GM23338 (cell line): Measurements from ENCODE around the gene ZNF438. TPM values are rescaled to one million over a fixed set of nuclear protein-coding genes. Genes with fewer than 3 reads are reported as not detected.

Experiments
- ATAC-seq: fragments of 200-7000 bp; cut with Tn5 transposase; 3 replicates; pipeline ENCODE4 v1.9.1; 2020
- DNase-seq: peaks from one replicate; pipeline ENCODE4 v3.0.0-alpha.2; 2015; ENCODE audit warnings: low spot score
- H2AFZ ChIP-seq: fragments of 200-600 bp; sonication (generic); 2 replicates; pipeline ENCODE4 v1.8.0; 2016; ENCODE audit warnings: antibody characterized with exemption, mild to moderate bottlenecking, moderate library complexity
- H3F3A ChIP-seq: fragments of 200-600 bp; sonication (generic); replicated peaks from 2 replicates; pipeline ENCODE4 v1.8.0; 2017; ENCODE audit warnings: antibody characterized with exemption, mixed run types, low read depth
- H3K27ac ChIP-seq: fragments of 200-600 bp; sonication (generic); 2 replicates; pipeline ENCODE4 v1.6.1; 2016; ENCODE audit warnings: low read depth
- H3K27me3 ChIP-seq: fragments of 200-600 bp; sonication (generic); 2 replicates; pipeline ENCODE4 v1.8.0; 2016; ENCODE audit warnings: mild to moderate bottlenecking, mixed run types, moderate library complexity; ENCODE audit not compliant: insufficient read depth
- H3K36me3 ChIP-seq: fragments of 200-600 bp; sonication (generic); 2 replicates; pipeline ENCODE4 v1.8.0; 2016; ENCODE audit warnings: mild to moderate bottlenecking; ENCODE audit not compliant: insufficient read depth
- H3K4me1 ChIP-seq: fragments of 200-600 bp; sonication (generic); 2 replicates; pipeline ENCODE4 v1.8.0; 2016; ENCODE audit warnings: mild to moderate bottlenecking, moderate library complexity; ENCODE audit not compliant: insufficient read depth
- H3K4me2 ChIP-seq: fragments of 200-600 bp; sonication (generic); 2 replicates; pipeline ENCODE4 v1.7.1; 2017; ENCODE audit warnings: mixed run types
- H3K4me3 ChIP-seq: fragments of 200-600 bp; sonication (generic); 2 replicates; pipeline ENCODE4 v1.6.1; 2016; ENCODE audit warnings: mixed run types
- H3K79me2 ChIP-seq: fragments of 200-600 bp; sonication (generic); replicated peaks from 2 replicates; pipeline ENCODE4 v1.8.0; 2017; ENCODE audit warnings: mild to moderate bottlenecking; ENCODE audit not compliant: insufficient read depth
- H3K9me2 ChIP-seq: fragments of 200-600 bp; sonication (generic); 2 replicates; pipeline ENCODE4 v1.8.0; 2017; ENCODE audit not compliant: insufficient read depth
- H4K20me1 ChIP-seq: fragments of 200-600 bp; sonication (generic); replicated peaks from 2 replicates; pipeline ENCODE4 v1.8.0; 2017; ENCODE audit warnings: mild to moderate bottlenecking; ENCODE audit not compliant: insufficient read depth
- H3K27ac Mint-ChIP-seq: 2 replicates; pipeline ENCODE4 v1.8.0; 2020; ENCODE audit warnings: inconsistent platforms, mild to moderate bottlenecking, moderate library complexity, mixed read lengths
- H3K27me3 Mint-ChIP-seq: 3 replicates; pipeline ENCODE4 v1.8.0; 2022; ENCODE audit warnings: low read depth, mild to moderate bottlenecking, moderate library complexity, mixed read lengths, inconsistent platforms; ENCODE audit not compliant: insufficient read depth, poor library complexity
- H3K36me3 Mint-ChIP-seq: 3 replicates; pipeline ENCODE4 v1.8.0; 2021; ENCODE audit warnings: low read depth, mild to moderate bottlenecking, inconsistent platforms, moderate library complexity, mixed read lengths
- H3K4me1 Mint-ChIP-seq: 3 replicates; pipeline ENCODE4 v1.8.0; 2020; ENCODE audit warnings: mild to moderate bottlenecking, inconsistent platforms, mixed read lengths
- H3K4me3 Mint-ChIP-seq: 3 replicates; pipeline ENCODE4 v1.8.0; 2021; ENCODE audit warnings: moderate library complexity, mild to moderate bottlenecking, inconsistent platforms, mixed read lengths
- H3K9me3 Mint-ChIP-seq: 3 replicates; pipeline ENCODE4 v1.8.0; 2020; ENCODE audit warnings: moderate library complexity, mild to moderate bottlenecking, inconsistent platforms, mixed read lengths
- CREB1 ChIP-seq: fragments of 250-450 bp; sonication (Bioruptor Pico); IDR thresholded peaks from 2 replicates; pipeline ENCODE4 v1.5.0; 2020; ENCODE audit warnings: low read depth, mild to moderate bottlenecking, moderate library complexity
- EZH2 ChIP-seq: fragments of 200-600 bp; sonication (generic); IDR thresholded peaks from one replicate; pipeline ENCODE4 v1.8.0; 2017; ENCODE audit warnings: antibody characterized with exemption, mild to moderate bottlenecking, low read depth; ENCODE audit not compliant: unreplicated experiment
- EZH2phosphoT487 ChIP-seq: fragments of 200-600 bp; sonication (generic); IDR thresholded peaks from one replicate; pipeline ENCODE4 v1.8.1; 2018; ENCODE audit warnings: antibody characterized with exemption; ENCODE audit not compliant: unreplicated experiment
- NANOG ChIP-seq: IDR thresholded peaks from 2 replicates; pipeline ENCODE4 v1.6.1; 2016; ENCODE audit warnings: antibody characterized with exemption, borderline replicate concordance
- POLR2AphosphoS5 ChIP-seq: IDR thresholded peaks from 2 replicates; pipeline ENCODE4 v1.6.1; 2016; ENCODE audit warnings: antibody characterized with exemption, low read depth
- STAT1 ChIP-seq: IDR thresholded peaks from one replicate; pipeline ENCODE4 v1.6.1; 2016; ENCODE audit warnings: antibody characterized with exemption; ENCODE audit not compliant: unreplicated experiment
- ZNF114 ChIP-seq: fragments of 250-450 bp; sonication (Bioruptor Pico); IDR thresholded peaks from 2 replicates; pipeline ENCODE4 v1.5.0; 2020; ENCODE audit warnings: mild to moderate bottlenecking, moderate library complexity
- ZNF331 ChIP-seq: fragments of 250-450 bp; sonication (Bioruptor Pico); IDR thresholded peaks from 2 replicates; pipeline ENCODE4 v1.5.0; 2020; ENCODE audit warnings: low read depth, mild to moderate bottlenecking, moderate library complexity
- polyA plus RNA-seq: library from polyadenylated mRNA; unstranded; fragments of >200 nt; fragmentation: Nextera tagmentation; extraction: Ambion mirVana; gene quantifications from 2 replicates; pipeline ENCODE4 v1.2.1, GENCODE V29; 2016
- total RNA-seq: library from RNA; depleted of rRNA; stranded (reverse); fragments of >200 nt; shearing (Covaris generic); gene quantifications from 2 replicates; pipeline ENCODE4 v1.2.3, GENCODE V29; 2014
- TF ChIP-seq, protein P1 (sequence below): IDR thresholded peaks from one replicate; pipeline ENCODE4 v1.6.1; 2018; ENCODE audit warnings: antibody characterized with exemption; ENCODE audit not compliant: unreplicated experiment
- TF ChIP-seq, protein P2 (sequence below), 2 experiments: fragments of 200-600 bp in 1 of 2; sonication (generic) in 1 of 2; conservative IDR thresholded peaks; 2 replicates each; pipeline versions ENCODE4 v1.5.1 to v1.6.1; 2016 to 2017; ENCODE audit warnings: antibody characterized with exemption in 2 of 2, low read depth in 2 of 2, mild to moderate bottlenecking in 2 of 2, moderate library complexity in 1 of 2
- TF ChIP-seq, protein P3 (sequence below): IDR thresholded peaks from 2 replicates; pipeline ENCODE4 v1.6.1; 2016; ENCODE audit warnings: antibody characterized with exemption

ZNF438 gene
- total and polyA plus RNA-seq, 2 experiments from 2014 or later, result 0.91 to 0.94 TPM

DNA sequence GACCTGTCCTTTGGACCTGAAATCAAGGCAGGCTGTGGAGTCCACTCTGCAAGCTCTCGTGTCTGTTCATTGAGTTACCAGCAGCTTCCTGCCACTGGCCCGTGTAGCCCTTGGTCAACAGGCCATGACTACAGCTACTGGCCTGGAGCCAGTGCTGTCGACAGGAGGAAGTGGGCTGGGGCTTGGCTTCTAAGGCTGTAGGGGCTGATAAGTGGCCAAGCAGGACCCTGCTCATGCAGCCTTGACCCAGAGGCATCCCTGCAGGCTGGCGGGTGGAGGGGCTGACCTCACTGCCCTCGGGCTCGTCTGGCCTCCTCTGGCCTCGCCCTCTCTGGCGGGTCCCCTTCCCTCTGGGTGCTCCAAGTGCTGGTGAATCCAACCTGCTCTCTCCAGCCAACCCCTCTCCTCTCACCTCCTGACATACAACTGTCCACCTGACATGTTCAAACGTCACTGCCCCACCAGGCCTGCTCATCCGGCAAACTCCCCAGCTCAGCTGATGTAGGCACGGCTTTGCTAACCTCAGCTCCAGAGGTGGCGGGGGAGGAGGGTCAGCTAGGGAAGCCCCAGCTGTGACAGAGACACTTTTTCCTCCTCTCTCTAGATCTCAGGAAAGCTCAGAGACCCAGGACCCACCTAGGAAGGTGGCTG is 213.5 kb downstream of the ZNF438 start:
- peaks cover 13% of the 10 kb centered on the region; the same call in 1 of the 2 replicates for H3K4me1 ChIP-seq
- no peak for ATAC-seq

DNA sequence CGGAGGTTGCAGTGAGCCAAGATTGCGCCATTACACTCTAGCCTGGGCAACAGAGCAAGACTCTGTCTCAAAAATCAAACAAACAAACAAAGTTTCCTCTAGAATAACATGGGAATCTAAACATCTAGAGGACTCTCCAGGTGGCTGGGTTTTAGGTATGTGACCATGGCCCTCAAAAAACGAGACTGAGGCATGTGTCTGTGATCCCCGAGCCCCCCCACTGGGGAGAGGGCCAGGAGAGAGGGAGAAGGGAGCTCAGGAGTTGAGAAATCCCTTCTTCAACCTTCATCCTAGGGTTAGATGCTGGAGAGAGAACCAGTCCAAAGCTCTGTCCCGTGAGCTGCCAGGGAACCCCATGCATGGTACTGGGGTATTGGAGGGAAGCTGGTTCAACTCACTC is 214.1 kb downstream of the ZNF438 start:
- Mint-ChIP-seq H3K4me3 (no peak overlapping the region), H3K36me3 (no peaks in the 10 kb centered on the region), H3K27ac (no peak overlapping the region), H3K27me3 (peaks cover 9% of the 10 kb centered on the region), H3K4me1 (peaks cover 18% of the 10 kb centered on the region), H3K9me3 (no peaks in the 10 kb centered on the region)
- H3K4me1 ChIP-seq, result peaks cover 13% of the 10 kb centered on the region; the same call in 1 of the 2 replicates
- no peaks in the 10 kb centered on the region for H3K27me3 ChIP-seq
- H3K79me2 ChIP-seq, result no peaks in the 10 kb centered on the region
- no peak overlapping the region for H3K4me2 ChIP-seq
- H3K36me3 ChIP-seq, result no peaks in the 10 kb centered on the region
- DNase-seq, result no peak
- H3K9me2 ChIP-seq, result peaks cover 4% of the 10 kb centered on the region; the same call in 1 of the 2 replicates
- no peak overlapping the region for H3K27ac ChIP-seq
- no peaks in the 10 kb centered on the region for H4K20me1 ChIP-seq
- no peak for ATAC-seq
- no peak overlapping the region for H2AFZ ChIP-seq
- H3K4me3 ChIP-seq, result no peak overlapping the region
- H3F3A ChIP-seq, result no peaks in the 10 kb centered on the region
- TF ChIP-seq, protein P1, sequence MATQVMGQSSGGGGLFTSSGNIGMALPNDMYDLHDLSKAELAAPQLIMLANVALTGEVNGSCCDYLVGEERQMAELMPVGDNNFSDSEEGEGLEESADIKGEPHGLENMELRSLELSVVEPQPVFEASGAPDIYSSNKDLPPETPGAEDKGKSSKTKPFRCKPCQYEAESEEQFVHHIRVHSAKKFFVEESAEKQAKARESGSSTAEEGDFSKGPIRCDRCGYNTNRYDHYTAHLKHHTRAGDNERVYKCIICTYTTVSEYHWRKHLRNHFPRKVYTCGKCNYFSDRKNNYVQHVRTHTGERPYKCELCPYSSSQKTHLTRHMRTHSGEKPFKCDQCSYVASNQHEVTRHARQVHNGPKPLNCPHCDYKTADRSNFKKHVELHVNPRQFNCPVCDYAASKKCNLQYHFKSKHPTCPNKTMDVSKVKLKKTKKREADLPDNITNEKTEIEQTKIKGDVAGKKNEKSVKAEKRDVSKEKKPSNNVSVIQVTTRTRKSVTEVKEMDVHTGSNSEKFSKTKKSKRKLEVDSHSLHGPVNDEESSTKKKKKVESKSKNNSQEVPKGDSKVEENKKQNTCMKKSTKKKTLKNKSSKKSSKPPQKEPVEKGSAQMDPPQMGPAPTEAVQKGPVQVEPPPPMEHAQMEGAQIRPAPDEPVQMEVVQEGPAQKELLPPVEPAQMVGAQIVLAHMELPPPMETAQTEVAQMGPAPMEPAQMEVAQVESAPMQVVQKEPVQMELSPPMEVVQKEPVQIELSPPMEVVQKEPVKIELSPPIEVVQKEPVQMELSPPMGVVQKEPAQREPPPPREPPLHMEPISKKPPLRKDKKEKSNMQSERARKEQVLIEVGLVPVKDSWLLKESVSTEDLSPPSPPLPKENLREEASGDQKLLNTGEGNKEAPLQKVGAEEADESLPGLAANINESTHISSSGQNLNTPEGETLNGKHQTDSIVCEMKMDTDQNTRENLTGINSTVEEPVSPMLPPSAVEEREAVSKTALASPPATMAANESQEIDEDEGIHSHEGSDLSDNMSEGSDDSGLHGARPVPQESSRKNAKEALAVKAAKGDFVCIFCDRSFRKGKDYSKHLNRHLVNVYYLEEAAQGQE, result no peak
- TF ChIP-seq, protein P2, sequence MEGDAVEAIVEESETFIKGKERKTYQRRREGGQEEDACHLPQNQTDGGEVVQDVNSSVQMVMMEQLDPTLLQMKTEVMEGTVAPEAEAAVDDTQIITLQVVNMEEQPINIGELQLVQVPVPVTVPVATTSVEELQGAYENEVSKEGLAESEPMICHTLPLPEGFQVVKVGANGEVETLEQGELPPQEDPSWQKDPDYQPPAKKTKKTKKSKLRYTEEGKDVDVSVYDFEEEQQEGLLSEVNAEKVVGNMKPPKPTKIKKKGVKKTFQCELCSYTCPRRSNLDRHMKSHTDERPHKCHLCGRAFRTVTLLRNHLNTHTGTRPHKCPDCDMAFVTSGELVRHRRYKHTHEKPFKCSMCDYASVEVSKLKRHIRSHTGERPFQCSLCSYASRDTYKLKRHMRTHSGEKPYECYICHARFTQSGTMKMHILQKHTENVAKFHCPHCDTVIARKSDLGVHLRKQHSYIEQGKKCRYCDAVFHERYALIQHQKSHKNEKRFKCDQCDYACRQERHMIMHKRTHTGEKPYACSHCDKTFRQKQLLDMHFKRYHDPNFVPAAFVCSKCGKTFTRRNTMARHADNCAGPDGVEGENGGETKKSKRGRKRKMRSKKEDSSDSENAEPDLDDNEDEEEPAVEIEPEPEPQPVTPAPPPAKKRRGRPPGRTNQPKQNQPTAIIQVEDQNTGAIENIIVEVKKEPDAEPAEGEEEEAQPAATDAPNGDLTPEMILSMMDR (conservative IDR thresholded peaks at IDR 0.05; ENCODE audit: low read depth in 2 of 2), result no peak
- TF ChIP-seq EZH2phosphoT487 (no peak), ZNF331 (CRISPR knock-in tag) (no peak), POLR2AphosphoS5 (no peak), CREB1 (CRISPR knock-in tag) (no peak), EZH2 (no peak), ZNF114 (no peak), NANOG (no peak), STAT1 (no peak)
- TF ChIP-seq, protein P3, sequence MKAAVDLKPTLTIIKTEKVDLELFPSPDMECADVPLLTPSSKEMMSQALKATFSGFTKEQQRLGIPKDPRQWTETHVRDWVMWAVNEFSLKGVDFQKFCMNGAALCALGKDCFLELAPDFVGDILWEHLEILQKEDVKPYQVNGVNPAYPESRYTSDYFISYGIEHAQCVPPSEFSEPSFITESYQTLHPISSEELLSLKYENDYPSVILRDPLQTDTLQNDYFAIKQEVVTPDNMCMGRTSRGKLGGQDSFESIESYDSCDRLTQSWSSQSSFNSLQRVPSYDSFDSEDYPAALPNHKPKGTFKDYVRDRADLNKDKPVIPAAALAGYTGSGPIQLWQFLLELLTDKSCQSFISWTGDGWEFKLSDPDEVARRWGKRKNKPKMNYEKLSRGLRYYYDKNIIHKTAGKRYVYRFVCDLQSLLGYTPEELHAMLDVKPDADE, result no peak

More for the DNA sequence above, 213.5 kb downstream of the ZNF438 start:
- TF ChIP-seq, protein P3, result no peak
- no peak overlapping the region for H2AFZ ChIP-seq
- H3K4me1 Mint-ChIP-seq, result peaks cover 16% of the 10 kb centered on the region
- no peak overlapping the region for H3K27ac Mint-ChIP-seq
- peaks cover 11% of the 10 kb centered on the region for H3K27me3 Mint-ChIP-seq
- no peaks in the 10 kb centered on the region for H3K9me3 Mint-ChIP-seq
- H3K4me3 ChIP-seq, result no peak overlapping the region
- no peaks in the 10 kb centered on the region for H3K27me3 ChIP-seq
- H3K9me2 ChIP-seq, result peaks cover 4% of the 10 kb centered on the region; the same call in 1 of the 2 replicates
- no peak overlapping the region for H3K4me2 ChIP-seq
- H3F3A ChIP-seq, result no peaks in the 10 kb centered on the region
- DNase-seq, result no peak
- no peaks in the 10 kb centered on the region for H3K79me2 ChIP-seq
- H3K36me3 ChIP-seq, result no peaks in the 10 kb centered on the region
- no peaks in the 10 kb centered on the region for H3K36me3 Mint-ChIP-seq
- no peak overlapping the region for H3K27ac ChIP-seq
- H3K4me3 Mint-ChIP-seq, result no peak overlapping the region
- H4K20me1 ChIP-seq, result no peaks in the 10 kb centered on the region
